ENCODE results near the gene TMIE. TPM values are rescaled to one million over a fixed set of nuclear protein-coding genes. Genes with fewer than 3 reads are reported as not detected.

Gene TMIE
- total RNA-seq, 1 donor from 2014 or later, result not detected

- no peak for DNase-seq (ENCODE audit: low spot score)
- intact Hi-C loops (cut with micrococcal nuclease), result no loop called here
- H3K27ac Mint-ChIP-seq, result no peak overlapping the region
- no peaks in the 10 kb centered on the region for H3K36me3 Mint-ChIP-seq (ENCODE audit: low read depth)
- H3K4me3 Mint-ChIP-seq (ENCODE audit: low read depth), result no peak overlapping the region
- H3K27me3 Mint-ChIP-seq (ENCODE audit: low read depth), result peaks cover 7% of the 10 kb centered on the region
- peaks cover 2% of the 10 kb centered on the region for H3K4me1 Mint-ChIP-seq (ENCODE audit: low read depth)
- H3K9me3 Mint-ChIP-seq, result peaks cover 4% of the 10 kb centered on the region
These were observed 17.9 kb downstream of the TMIE start for GRCh38 chr3:46719044-46719565.

GRCh38 chr3:46719735-46720271 is 18.6 kb downstream of the TMIE start:
- intact Hi-C loops (cut with micrococcal nuclease), result no loop called here
- no peak for DNase-seq (ENCODE audit: low spot score)
- no peak overlapping the region for H3K27ac Mint-ChIP-seq
- H3K4me3 Mint-ChIP-seq (ENCODE audit: low read depth), result no peak overlapping the region
- peaks cover 7% of the 10 kb centered on the region for H3K27me3 Mint-ChIP-seq (ENCODE audit: low read depth)
- no peaks in the 10 kb centered on the region for H3K36me3 Mint-ChIP-seq (ENCODE audit: low read depth)
- H3K4me1 Mint-ChIP-seq (ENCODE audit: low read depth), result peaks cover 3% of the 10 kb centered on the region
- H3K9me3 Mint-ChIP-seq, result peaks cover 4% of the 10 kb centered on the region

- Mint-ChIP-seq H3K27ac (no peak overlapping the region), H3K36me3 (ENCODE audit: low read depth) (no peaks in the 10 kb centered on the region), H3K9me3 (peaks cover 4% of the 10 kb centered on the region), H3K4me3 (ENCODE audit: low read depth) (no peak overlapping the region), H3K4me1 (ENCODE audit: low read depth) (peaks cover 3% of the 10 kb centered on the region), H3K27me3 (ENCODE audit: low read depth) (peaks cover 7% of the 10 kb centered on the region)
- intact Hi-C loops (cut with micrococcal nuclease), result no loop called here
- no peak for DNase-seq (ENCODE audit: low spot score)
These were observed 19.8 kb downstream of the TMIE start for GRCh38 chr3:46721009-46721408.

- intact Hi-C loops (cut with micrococcal nuclease), result no loop called here
- no peak for DNase-seq (ENCODE audit: low spot score)
- Mint-ChIP-seq H3K4me1 (ENCODE audit: low read depth) (peaks cover 3% of the 10 kb centered on the region), H3K4me3 (ENCODE audit: low read depth) (no peak overlapping the region), H3K27ac (no peak overlapping the region), H3K36me3 (ENCODE audit: low read depth) (no peaks in the 10 kb centered on the region), H3K9me3 (peaks cover 4% of the 10 kb centered on the region), H3K27me3 (ENCODE audit: low read depth) (peaks cover 11% of the 10 kb centered on the region)
These were observed 21.3 kb downstream of the TMIE start for GRCh38 chr3:46722443-46722842.

GRCh38 chr3:46724424-46724823 is 23.2 kb downstream of the TMIE start:
- peaks cover 7% of the 10 kb centered on the region for H3K27me3 Mint-ChIP-seq (ENCODE audit: low read depth)
- H3K4me1 Mint-ChIP-seq (ENCODE audit: low read depth), result peaks cover 3% of the 10 kb centered on the region
- H3K36me3 Mint-ChIP-seq (ENCODE audit: low read depth), result no peaks in the 10 kb centered on the region
- H3K9me3 Mint-ChIP-seq, result peaks cover 4% of the 10 kb centered on the region
- H3K4me3 Mint-ChIP-seq (ENCODE audit: low read depth), result no peak overlapping the region
- H3K27ac Mint-ChIP-seq, result no peak overlapping the region
- DNase-seq (ENCODE audit: low spot score), result no peak
- intact Hi-C loops (cut with micrococcal nuclease), result no loop called here

GRCh38 chr3:46725621-46726314 is 24.6 kb downstream of the TMIE start:
- H3K4me3 Mint-ChIP-seq (ENCODE audit: low read depth), result no peak overlapping the region
- no peak overlapping the region for H3K27ac Mint-ChIP-seq
- no peak for DNase-seq (ENCODE audit: low spot score)
- H3K4me1 Mint-ChIP-seq (ENCODE audit: low read depth), result peaks cover 3% of the 10 kb centered on the region
- H3K36me3 Mint-ChIP-seq (ENCODE audit: low read depth), result no peaks in the 10 kb centered on the region
- peaks cover 3% of the 10 kb centered on the region for H3K9me3 Mint-ChIP-seq
- intact Hi-C loops (cut with micrococcal nuclease), result no loop called here
- peaks cover 7% of the 10 kb centered on the region for H3K27me3 Mint-ChIP-seq (ENCODE audit: low read depth)

GRCh38 chr3:46729038-46729437 is 27.8 kb downstream of the TMIE start:
- no peaks in the 10 kb centered on the region for H3K9me3 Mint-ChIP-seq
- no peak overlapping the region for H3K4me3 Mint-ChIP-seq (ENCODE audit: low read depth)
- intact Hi-C loops (cut with micrococcal nuclease), result no loop called here
- DNase-seq (ENCODE audit: low spot score), result no peak
- H3K27ac Mint-ChIP-seq, result no peak overlapping the region
- H3K36me3 Mint-ChIP-seq (ENCODE audit: low read depth), result no peaks in the 10 kb centered on the region
- peaks cover 7% of the 10 kb centered on the region for H3K27me3 Mint-ChIP-seq (ENCODE audit: low read depth)
- peaks cover 1% of the 10 kb centered on the region for H3K4me1 Mint-ChIP-seq (ENCODE audit: low read depth)

GRCh38 chr3:46730819-46731218 is 29.6 kb downstream of the TMIE start:
- Mint-ChIP-seq H3K4me1 (ENCODE audit: low read depth) (no peaks in the 10 kb centered on the region), H3K4me3 (ENCODE audit: low read depth) (no peak overlapping the region), H3K27me3 (ENCODE audit: low read depth) (peaks cover 7% of the 10 kb centered on the region)

GRCh38 chr3:46731795-46732194 is 30.6 kb downstream of the TMIE start:
- no peak overlapping the region for H3K4me3 Mint-ChIP-seq (ENCODE audit: low read depth)
- peaks cover 4% of the 10 kb centered on the region for H3K27me3 Mint-ChIP-seq (ENCODE audit: low read depth)
- intact Hi-C loops (cut with micrococcal nuclease), result no loop called here
- H3K27ac Mint-ChIP-seq, result no peak overlapping the region
- H3K9me3 Mint-ChIP-seq, result no peaks in the 10 kb centered on the region
- no peaks in the 10 kb centered on the region for H3K36me3 Mint-ChIP-seq (ENCODE audit: low read depth)
- DNase-seq (ENCODE audit: low spot score), result no peak
- H3K4me1 Mint-ChIP-seq (ENCODE audit: low read depth), result no peaks in the 10 kb centered on the region

More at GRCh38 chr3:46730819-46731218, 29.6 kb downstream of the TMIE start:
- Mint-ChIP-seq H3K9me3 (no peaks in the 10 kb centered on the region), H3K27ac (no peak overlapping the region), H3K36me3 (ENCODE audit: low read depth) (no peaks in the 10 kb centered on the region)
- intact Hi-C loops (cut with micrococcal nuclease), result no loop called here
- no peak for DNase-seq (ENCODE audit: low spot score)

GRCh38 chr3:46733026-46733800 is 32.0 kb downstream of the TMIE start:
- Mint-ChIP-seq H3K4me1 (ENCODE audit: low read depth) (no peaks in the 10 kb centered on the region), H3K27ac (no peak overlapping the region), H3K4me3 (ENCODE audit: low read depth) (no peak overlapping the region), H3K36me3 (ENCODE audit: low read depth) (no peaks in the 10 kb centered on the region), H3K9me3 (no peaks in the 10 kb centered on the region), H3K27me3 (ENCODE audit: low read depth) (peaks cover 3% of the 10 kb centered on the region)
- intact Hi-C loops (cut with micrococcal nuclease), result no loop called here
- peak; percentile 1 for DNase-seq (ENCODE audit: low spot score)

- Mint-ChIP-seq H3K9me3 (no peaks in the 10 kb centered on the region), H3K4me1 (ENCODE audit: low read depth) (no peaks in the 10 kb centered on the region), H3K4me3 (ENCODE audit: low read depth) (no peak overlapping the region), H3K27ac (no peak overlapping the region), H3K27me3 (ENCODE audit: low read depth) (peaks cover 8% of the 10 kb centered on the region), H3K36me3 (ENCODE audit: low read depth) (no peaks in the 10 kb centered on the region)
- DNase-seq (ENCODE audit: low spot score), result peak; percentile 7
- intact Hi-C loops (cut with micrococcal nuclease), result no loop called here
These were observed 33.6 kb downstream of the TMIE start for GRCh38 chr3:46734773-46735172.

- H3K27me3 Mint-ChIP-seq (ENCODE audit: low read depth), result peaks cover 8% of the 10 kb centered on the region
- no peaks in the 10 kb centered on the region for H3K36me3 Mint-ChIP-seq (ENCODE audit: low read depth)
- H3K27ac Mint-ChIP-seq, result no peak overlapping the region
- H3K4me3 Mint-ChIP-seq (ENCODE audit: low read depth), result no peak overlapping the region
- H3K4me1 Mint-ChIP-seq (ENCODE audit: low read depth), result no peaks in the 10 kb centered on the region
- no peaks in the 10 kb centered on the region for H3K9me3 Mint-ChIP-seq
- DNase-seq (ENCODE audit: low spot score), result peak; percentile 5
- intact Hi-C loops (cut with micrococcal nuclease), result no loop called here
These were observed 35.0 kb downstream of the TMIE start for GRCh38 chr3:46736006-46736872.

Data from activated T-helper 2 cell treated with anti-CD3 and anti-CD28 coated beads, Interferon-gamma antibody, Interleukin-2, Interleukin-4, amounts not matched to agents 10 μg/mL and 5 μg/mL and 100 μg/mL, durations not matched to agents 14 hours and 24 hours and 36 hours (primary cell).